ENCODE measurements around the gene CNGB1.
"Not testable (repeated sequence)": the region's sequence is repeated elsewhere in the genome, so short reads cannot be mapped to it uniquely, and the experiment has no call there.

Gene CNGB1

DNA sequence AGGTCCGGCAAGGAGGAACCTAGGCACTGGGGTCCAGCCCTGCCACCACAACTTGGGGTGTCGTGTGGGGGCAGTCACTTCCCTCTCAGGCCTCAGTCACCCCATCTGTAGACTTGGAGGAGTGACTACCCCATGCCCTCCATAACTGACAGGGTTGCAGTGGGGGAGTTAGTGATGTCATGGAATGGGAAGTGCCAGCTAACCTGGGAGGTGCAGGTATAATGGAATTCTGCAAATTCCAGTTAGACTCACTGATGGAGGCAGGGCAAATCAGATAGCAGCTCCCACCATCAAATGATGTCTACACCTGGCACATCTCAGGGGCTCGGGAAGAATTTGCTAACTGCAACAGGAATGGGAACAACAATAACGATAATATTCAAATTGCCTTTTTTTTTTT, 72.9 kb downstream of the CNGB1 start:
- no peak overlapping the region for H3K4me3 Mint-ChIP-seq
- peaks cover 31 to 39% of the 10 kb centered on the region in 2 donors for H3K27me3 Mint-ChIP-seq

GRCh38 chr16:57897053-57897784, 73.7 kb downstream of the CNGB1 start:
- peaks cover 36 to 42% of the 10 kb centered on the region in 2 donors for H3K27me3 Mint-ChIP-seq
- H3K36me3 Mint-ChIP-seq = no peaks in the 10 kb centered on the region
- ATAC-seq (replicated peaks) = no peak
- H3K9me3 Mint-ChIP-seq = no peaks in the 10 kb centered on the region
- H3K27ac Mint-ChIP-seq = no peak overlapping the region
- no peak for DNase-seq
- H3K4me3 Mint-ChIP-seq = no peak overlapping the region
- peaks cover 12 to 17% of the 10 kb centered on the region in 2 donors for H3K4me1 Mint-ChIP-seq

More for the DNA sequence above, 72.9 kb downstream of the CNGB1 start:
- ATAC-seq (replicated peaks) = no peak
- H3K36me3 Mint-ChIP-seq = no peaks in the 10 kb centered on the region
- peaks cover 7 to 17% of the 10 kb centered on the region in 2 donors for H3K4me1 Mint-ChIP-seq
- DNase-seq = no peak
- H3K27ac Mint-ChIP-seq = no peak overlapping the region
- H3K9me3 Mint-ChIP-seq = no peaks in the 10 kb centered on the region

GRCh38 chr16:57895081-57895547, 75.8 kb downstream of the CNGB1 start:
- not testable (repeated sequence) for DNase-seq; H3K36me3 Mint-ChIP-seq; H3K27ac Mint-ChIP-seq; H3K4me3 Mint-ChIP-seq; ATAC-seq (replicated peaks); H3K9me3 Mint-ChIP-seq
- peaks cover 12 to 17% of the 10 kb centered on the region in 2 donors for H3K4me1 Mint-ChIP-seq
- H3K27me3 Mint-ChIP-seq = peaks cover 36 to 50% of the 10 kb centered on the region in 2 donors

- no peaks in the 10 kb centered on the region for H3K36me3 Mint-ChIP-seq
- no peak for DNase-seq
- ATAC-seq (replicated peaks) = no peak
- no peak overlapping the region for H3K4me3 Mint-ChIP-seq
- H3K27me3 Mint-ChIP-seq = peaks cover 32 to 45% of the 10 kb centered on the region in 2 donors
- H3K27ac Mint-ChIP-seq = no peak overlapping the region
- H3K4me1 Mint-ChIP-seq = peaks cover 7 to 11% of the 10 kb centered on the region in 2 donors
- no peaks in the 10 kb centered on the region for H3K9me3 Mint-ChIP-seq
Observed at GRCh38 chr16:57894390-57895080, 76.4 kb downstream of the CNGB1 start.

- Mint-ChIP-seq H3K4me1 (peaks cover 7 to 9% of the 10 kb centered on the region in 2 donors), H3K36me3 (no peaks in the 10 kb centered on the region), H3K9me3 (no peaks in the 10 kb centered on the region), H3K27ac (no peak overlapping the region), H3K27me3 (peaks cover 36 to 51% of the 10 kb centered on the region in 2 donors), H3K4me3 (no peak overlapping the region)
- ATAC-seq (replicated peaks) (peak in 1 of 2 donors; percentile 25), DNase-seq (no peak)
Observed at GRCh38 chr16:57893559-57894389, 77.2 kb downstream of the CNGB1 start.

DNA sequence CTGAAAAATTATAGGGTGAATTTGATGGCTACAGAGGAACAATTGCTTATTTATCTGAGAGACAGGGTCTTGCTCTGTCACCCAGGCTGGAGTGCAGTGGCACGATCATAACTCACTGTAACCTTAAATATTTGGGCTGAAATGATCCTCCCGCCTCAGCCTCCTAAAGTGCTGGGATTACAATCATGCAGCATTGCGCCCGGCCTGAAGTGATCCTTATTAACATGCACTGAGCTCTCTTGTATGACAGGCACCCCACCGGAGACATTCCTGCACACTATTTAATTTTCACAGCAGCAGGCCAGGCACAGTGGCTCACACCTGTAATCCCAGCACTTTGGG, 77.7 kb downstream of the CNGB1 start:
- Mint-ChIP-seq H3K9me3 (no peaks in the 10 kb centered on the region), H3K27me3 (peaks cover 40 to 57% of the 10 kb centered on the region in 2 donors), H3K4me3 (no peak overlapping the region), H3K4me1 (peaks cover 7 to 9% of the 10 kb centered on the region in 2 donors), H3K36me3 (no peaks in the 10 kb centered on the region), H3K27ac (no peak overlapping the region)
- no peak for DNase-seq
- ATAC-seq (replicated peaks) = no peak

DNA sequence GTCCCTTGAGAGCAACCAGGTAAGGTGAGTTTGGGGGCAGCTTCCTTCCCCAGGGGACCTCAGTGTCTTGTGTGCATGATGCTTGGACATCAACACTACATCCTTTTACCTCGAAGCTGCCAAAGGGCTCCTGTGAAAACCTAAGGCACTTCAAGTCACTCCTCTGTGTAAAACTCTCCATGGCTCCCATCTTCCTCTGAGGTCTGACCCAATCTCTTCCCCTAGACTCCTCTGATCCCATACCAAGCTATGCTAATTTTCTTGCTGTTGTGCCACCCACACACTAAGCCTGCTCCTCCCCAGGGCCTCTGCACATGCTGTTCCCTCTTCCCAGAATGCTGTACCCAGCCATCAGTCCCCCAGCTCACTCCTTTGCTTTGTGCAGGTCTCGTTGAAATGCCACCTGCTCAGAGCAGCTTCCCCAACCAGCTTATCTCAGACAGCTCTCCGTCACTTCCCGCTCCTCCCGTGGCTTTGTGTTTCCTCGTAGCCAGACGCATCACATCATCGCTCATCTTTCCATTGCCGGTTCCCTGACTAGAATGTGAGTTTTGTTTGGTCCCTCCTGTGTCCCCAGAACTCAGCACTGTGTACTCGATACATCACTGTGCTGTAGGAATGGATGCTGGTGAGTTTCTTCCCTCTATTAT, 78.4 kb downstream of the CNGB1 start:
- Mint-ChIP-seq H3K9me3 (no peaks in the 10 kb centered on the region), H3K4me3 (no peak overlapping the region), H3K36me3 (no peaks in the 10 kb centered on the region), H3K27ac (no peak overlapping the region), H3K27me3 (peaks cover 40 to 58% of the 10 kb centered on the region in 2 donors), H3K4me1 (peaks cover 7 to 9% of the 10 kb centered on the region in 2 donors)
- DNase-seq = no peak
- ATAC-seq (replicated peaks) = no peak

DNA sequence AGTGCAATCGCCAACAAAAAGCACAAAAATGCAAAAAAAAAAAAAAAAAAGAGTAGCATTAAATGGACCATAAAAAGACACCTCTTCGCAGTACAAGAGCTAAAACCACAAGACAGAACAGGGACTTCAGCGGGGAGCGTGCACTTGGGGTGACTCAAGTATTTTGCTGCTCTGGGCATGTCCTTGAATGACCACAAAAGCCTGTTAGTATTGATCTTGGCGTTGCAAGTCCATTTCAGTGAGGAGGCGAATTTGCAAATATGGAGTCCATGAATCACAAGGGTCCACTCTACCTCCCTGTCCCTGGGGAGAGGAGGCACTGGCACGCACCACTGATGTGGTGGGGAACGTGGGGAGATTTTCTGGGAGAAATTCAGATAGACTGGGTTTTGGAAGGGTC, 78.9 kb downstream of the CNGB1 start:
- Mint-ChIP-seq H3K4me3 (no peak overlapping the region), H3K27me3 (peaks cover 43 to 59% of the 10 kb centered on the region in 2 donors), H3K4me1 (peaks cover 7 to 9% of the 10 kb centered on the region in 2 donors), H3K9me3 (no peaks in the 10 kb centered on the region), H3K36me3 (no peaks in the 10 kb centered on the region), H3K27ac (no peak overlapping the region)
- no peak for DNase-seq
- no peak for ATAC-seq (replicated peaks)

- Mint-ChIP-seq H3K36me3 (no peaks in the 10 kb centered on the region), H3K9me3 (no peaks in the 10 kb centered on the region), H3K4me3 (no peak overlapping the region), H3K4me1 (peaks cover 7 to 9% of the 10 kb centered on the region in 2 donors), H3K27ac (no peak overlapping the region), H3K27me3 (peaks cover 52 to 68% of the 10 kb centered on the region in 2 donors)
- ATAC-seq (replicated peaks) = no peak
- DNase-seq = no peak
Observed at GRCh38 chr16:57890752-57891111, 80.2 kb downstream of the CNGB1 start.

DNA sequence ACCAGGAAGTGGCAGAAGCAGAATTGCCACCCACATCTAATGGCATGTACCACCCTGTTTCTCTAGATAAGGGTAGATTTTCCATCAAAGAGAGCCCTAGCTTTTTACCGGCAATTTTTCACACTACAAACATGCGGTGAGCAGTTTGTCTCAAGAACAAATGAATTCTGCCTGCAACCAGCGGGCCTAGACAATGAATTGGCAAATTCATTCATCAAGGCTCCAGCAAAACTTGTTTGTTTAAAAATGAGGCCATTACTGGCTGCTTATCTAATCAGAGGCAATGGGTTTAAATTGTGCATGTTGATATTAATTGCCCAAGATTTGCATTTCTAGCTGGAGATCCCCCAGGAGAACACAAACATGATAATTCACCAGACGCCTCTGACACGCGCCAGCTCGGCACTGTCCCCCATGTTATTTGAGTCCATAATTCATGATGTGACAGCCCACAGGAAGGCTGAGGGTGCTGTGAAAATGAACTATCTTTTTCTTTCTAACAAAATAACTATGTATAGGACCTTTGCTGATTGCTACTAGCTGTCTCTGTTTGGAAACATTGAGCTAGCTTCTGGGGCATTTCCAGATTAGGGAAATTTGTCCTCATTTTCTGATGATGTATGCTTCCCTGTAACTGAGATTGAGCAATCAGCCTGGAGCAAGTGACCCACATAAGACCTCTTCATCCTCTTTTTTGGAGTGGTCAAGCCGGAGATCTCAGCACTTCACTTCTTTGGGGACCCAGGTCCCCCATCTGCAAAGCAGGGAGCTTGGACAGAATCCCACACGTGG, 80.8 kb downstream of the CNGB1 start:
- Mint-ChIP-seq H3K4me3 (no peak overlapping the region), H3K36me3 (no peaks in the 10 kb centered on the region), H3K27ac (no peak overlapping the region), H3K27me3 (peaks cover 57 to 73% of the 10 kb centered on the region in 2 donors), H3K9me3 (no peaks in the 10 kb centered on the region), H3K4me1 (peaks cover 7 to 9% of the 10 kb centered on the region in 2 donors)
- no peak for ATAC-seq (replicated peaks)
- no peak for DNase-seq

- Mint-ChIP-seq H3K27ac (no peak overlapping the region), H3K4me3 (no peak overlapping the region), H3K36me3 (no peaks in the 10 kb centered on the region), H3K4me1 (peaks cover 7 to 9% of the 10 kb centered on the region in 2 donors), H3K27me3 (peaks cover 64 to 78% of the 10 kb centered on the region in 2 donors), H3K9me3 (no peaks in the 10 kb centered on the region)
- ATAC-seq (replicated peaks) = no peak
- DNase-seq = no peak
Observed at GRCh38 chr16:57889522-57889921, 81.4 kb downstream of the CNGB1 start.

DNA sequence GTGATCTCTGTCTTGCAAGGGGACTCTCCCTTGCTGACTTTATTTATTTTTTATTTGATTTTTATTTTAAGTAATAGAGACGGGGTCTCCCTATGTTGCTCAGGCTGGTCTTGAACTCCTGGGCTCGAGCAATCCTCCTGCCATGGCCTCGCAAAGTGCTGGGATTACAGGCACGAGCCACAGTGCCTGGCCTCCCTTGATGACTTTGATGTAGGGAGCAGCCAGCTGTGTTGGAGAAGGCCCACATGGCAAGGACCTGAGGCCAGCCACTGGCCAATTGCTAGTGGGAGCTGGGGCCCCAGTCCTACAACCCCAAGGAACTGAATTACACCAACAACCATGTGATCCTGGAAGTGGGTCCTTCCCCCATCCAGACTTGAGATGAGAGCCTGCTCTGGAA, 81.8 kb downstream of the CNGB1 start:
- DNase-seq = no peak
- Mint-ChIP-seq H3K4me1 (peaks cover 7 to 13% of the 10 kb centered on the region in 2 donors), H3K27ac (no peak overlapping the region), H3K36me3 (no peaks in the 10 kb centered on the region), H3K4me3 (no peak overlapping the region), H3K9me3 (no peaks in the 10 kb centered on the region), H3K27me3 (peaks cover 67 to 78% of the 10 kb centered on the region in 2 donors)
- ATAC-seq (replicated peaks) = no peak

GRCh38 chr16:57888128-57888527, 82.8 kb downstream of the CNGB1 start:
- peaks cover 72 to 83% of the 10 kb centered on the region in 2 donors for H3K27me3 Mint-ChIP-seq
- H3K27ac Mint-ChIP-seq = no peak overlapping the region
- H3K4me3 Mint-ChIP-seq = no peak overlapping the region
- peaks cover 5 to 6% of the 10 kb centered on the region in 2 donors for H3K4me1 Mint-ChIP-seq
- H3K36me3 Mint-ChIP-seq = no peaks in the 10 kb centered on the region
- ATAC-seq (replicated peaks) (no peak), DNase-seq (no peak)
- H3K9me3 Mint-ChIP-seq = no peaks in the 10 kb centered on the region

All from stimulated activated naive B cell treated with anti-CD40 and anti-IgM and Interleukin-4, amounts not matched to agents 10 μg/mL and 1 μg/mL and 100 μg/mL, for 72 hours (primary cell).